ENCODE results near the gene SLC24A4. TPM values are rescaled to one million over a fixed set of nuclear protein-coding genes. Genes with fewer than 3 reads are reported as not detected.

The SLC24A4 gene
- total and polyA plus RNA-seq, 2 donors (not counting 3 experiments of a cell fraction or from before 2014, with no cell fraction given), result 0.07 to 0.08 TPM

DNA sequence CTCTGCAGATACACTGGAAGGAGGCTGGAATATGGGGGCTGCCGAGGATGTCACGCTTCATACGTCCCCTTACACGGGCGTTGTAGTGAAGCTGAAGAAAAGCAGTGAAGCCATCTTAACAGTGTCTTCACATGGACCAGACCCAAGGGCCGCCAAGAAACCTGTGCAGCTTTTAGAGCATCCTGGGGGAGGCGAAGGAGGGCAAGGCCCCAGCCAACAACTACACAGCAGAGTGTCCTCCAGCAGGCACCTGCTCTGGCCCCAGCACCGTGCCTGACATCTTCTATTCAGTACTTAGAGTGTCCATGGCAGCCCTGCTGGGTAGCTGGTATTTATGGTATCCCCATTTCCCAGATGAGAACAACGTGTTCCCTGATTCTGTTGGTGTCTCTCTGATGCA lies 141.8 kb downstream of the SLC24A4 start:
- no peak overlapping the region for H3K9ac ChIP-seq (replicated peaks; ENCODE audit: extremely low read depth, insufficient read depth, low read length)
- FAIRE-seq (no peak), DNase-seq (ENCODE audit: low read depth, low spot score) (no peak)
- no peaks in the 10 kb centered on the region for H3K9me1 ChIP-seq (replicated peaks; ENCODE audit: control insufficient read depth, extremely low read depth, insufficient read depth, low read length)
- H3K27me3 ChIP-seq (ENCODE audit: control insufficient read depth in 2 of 2, insufficient read depth in 2 of 2, low read length in 2 of 2), result peaks cover 0 to 2% of the 10 kb centered on the region in 2 experiments
- H3K4me3 ChIP-seq (replicated peaks in 1 of 3; ENCODE audit: insufficient read depth in 1 of 3, low read depth in 1 of 3, low read length in 3 of 3), result no peak overlapping the region
- no peak overlapping the region for H3K27ac ChIP-seq (ENCODE audit: insufficient read depth, low read depth, low read length)
- ChIA-PET POLR2A (no interaction called here), CTCF (no interaction called here)
- BruUV-seq (replicated peaks), result no TSS peak
- TF ChIP-seq POLR2AphosphoS5 (IDR thresholded peaks at IDR 0.05; ENCODE audit: insufficient read depth, low read depth, low read length) (no peak), FOS (IDR thresholded peaks at IDR 0.05; ENCODE audit: borderline replicate concordance, insufficient read depth, low read length) (no peak), MYC (IDR thresholded peaks at IDR 0.05; ENCODE audit: low read depth, low read length) (no peak)
- TF ChIP-seq, protein P1, sequence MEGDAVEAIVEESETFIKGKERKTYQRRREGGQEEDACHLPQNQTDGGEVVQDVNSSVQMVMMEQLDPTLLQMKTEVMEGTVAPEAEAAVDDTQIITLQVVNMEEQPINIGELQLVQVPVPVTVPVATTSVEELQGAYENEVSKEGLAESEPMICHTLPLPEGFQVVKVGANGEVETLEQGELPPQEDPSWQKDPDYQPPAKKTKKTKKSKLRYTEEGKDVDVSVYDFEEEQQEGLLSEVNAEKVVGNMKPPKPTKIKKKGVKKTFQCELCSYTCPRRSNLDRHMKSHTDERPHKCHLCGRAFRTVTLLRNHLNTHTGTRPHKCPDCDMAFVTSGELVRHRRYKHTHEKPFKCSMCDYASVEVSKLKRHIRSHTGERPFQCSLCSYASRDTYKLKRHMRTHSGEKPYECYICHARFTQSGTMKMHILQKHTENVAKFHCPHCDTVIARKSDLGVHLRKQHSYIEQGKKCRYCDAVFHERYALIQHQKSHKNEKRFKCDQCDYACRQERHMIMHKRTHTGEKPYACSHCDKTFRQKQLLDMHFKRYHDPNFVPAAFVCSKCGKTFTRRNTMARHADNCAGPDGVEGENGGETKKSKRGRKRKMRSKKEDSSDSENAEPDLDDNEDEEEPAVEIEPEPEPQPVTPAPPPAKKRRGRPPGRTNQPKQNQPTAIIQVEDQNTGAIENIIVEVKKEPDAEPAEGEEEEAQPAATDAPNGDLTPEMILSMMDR (IDR thresholded peaks at IDR 0.05; ENCODE audit: extremely low read depth in 1 of 2, insufficient read depth in 1 of 2, low read depth in 1 of 2, low read length in 2 of 2), result no peak
- H4K20me1 ChIP-seq (replicated peaks; ENCODE audit: control insufficient read depth, extremely low read depth, insufficient read depth, low read length), result no peaks in the 10 kb centered on the region
- H3K36me3 ChIP-seq (ENCODE audit: control insufficient read depth in 2 of 2, extremely low read depth in 1 of 2, insufficient read depth in 2 of 2, low read length in 2 of 2), result no peaks in the 10 kb centered on the region
- intact Hi-C loops (cut with micrococcal nuclease) (no loop called here), dilution Hi-C loops (cut with MboI; ENCODE audit: extremely low pct_ligation_motif_present, low sequenced_read_pairs) (no loop called here)
- no peaks in the 10 kb centered on the region for H3K9me3 ChIP-seq (replicated peaks; ENCODE audit: control insufficient read depth, insufficient read depth, low read length)
- H2AFZ ChIP-seq (ENCODE audit: low read depth, low read length), result no peak overlapping the region
- H3K4me1 ChIP-seq (ENCODE audit: control insufficient read depth, extremely low read depth, insufficient read depth, low read length), result peaks cover 22% of the 10 kb centered on the region
- no peaks in the 10 kb centered on the region for H3K79me2 ChIP-seq (ENCODE audit: control insufficient read depth, insufficient read depth, low read length)
- no peak overlapping the region for H3K4me2 ChIP-seq (ENCODE audit: insufficient read depth, low read length)

DNA sequence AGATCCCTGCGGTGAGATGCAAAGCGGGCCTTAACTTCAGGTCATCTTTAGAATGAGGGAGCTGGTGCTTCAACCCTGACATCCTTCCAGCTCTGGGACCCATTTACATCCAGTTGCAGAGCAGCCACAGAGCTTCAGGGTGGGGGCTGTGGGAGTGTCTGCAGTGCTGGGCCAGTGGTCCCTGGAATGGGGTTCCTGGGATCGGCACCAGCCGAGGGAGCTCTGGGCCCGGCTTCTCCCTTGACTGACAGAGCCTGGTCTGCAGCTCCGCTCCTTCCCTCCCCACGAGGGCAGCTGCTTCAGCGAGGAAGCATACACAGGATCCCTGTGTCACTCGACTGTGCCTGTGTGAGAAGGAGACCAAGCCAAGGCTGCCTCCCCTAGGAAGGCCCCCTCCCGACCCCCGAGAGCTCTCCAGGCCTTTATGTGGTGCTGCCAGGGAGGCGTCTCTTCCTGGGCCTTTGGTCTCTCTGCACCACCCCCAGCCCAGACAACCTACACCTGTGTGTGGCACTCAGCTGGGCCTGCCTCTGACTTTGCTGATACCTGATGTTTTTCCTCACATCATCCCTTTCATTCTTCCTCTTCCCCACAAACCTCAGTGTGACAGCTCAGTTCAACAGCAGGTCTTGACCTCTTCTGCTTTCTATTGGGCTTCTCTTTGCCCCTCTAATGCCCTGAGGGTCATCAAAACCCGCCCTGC lies 142.5 kb downstream of the SLC24A4 start:
- ChIA-PET POLR2A (no interaction called here), CTCF (no interaction called here)
- Histone ChIP-seq H3K79me2 (ENCODE audit: control insufficient read depth, insufficient read depth, low read length) (no peaks in the 10 kb centered on the region), H3K9me3 (replicated peaks; ENCODE audit: control insufficient read depth, insufficient read depth, low read length) (no peaks in the 10 kb centered on the region), H2AFZ (ENCODE audit: low read depth, low read length) (no peak overlapping the region), H3K4me1 (ENCODE audit: control insufficient read depth, extremely low read depth, insufficient read depth, low read length) (peaks cover 14% of the 10 kb centered on the region), H3K36me3 (ENCODE audit: control insufficient read depth in 2 of 2, extremely low read depth in 1 of 2, insufficient read depth in 2 of 2, low read length in 2 of 2) (no peaks in the 10 kb centered on the region), H3K27ac (ENCODE audit: insufficient read depth, low read depth, low read length) (no peak overlapping the region), H3K4me2 (ENCODE audit: insufficient read depth, low read length) (no peak overlapping the region), H3K4me3 (replicated peaks in 1 of 3; ENCODE audit: insufficient read depth in 1 of 3, low read depth in 1 of 3, low read length in 3 of 3) (no peak overlapping the region), H4K20me1 (replicated peaks; ENCODE audit: control insufficient read depth, extremely low read depth, insufficient read depth, low read length) (no peaks in the 10 kb centered on the region), H3K9me1 (replicated peaks; ENCODE audit: control insufficient read depth, extremely low read depth, insufficient read depth, low read length) (no peaks in the 10 kb centered on the region), H3K27me3 (ENCODE audit: control insufficient read depth in 2 of 2, insufficient read depth in 2 of 2, low read length in 2 of 2) (peaks cover 0 to 2% of the 10 kb centered on the region in 2 experiments), H3K9ac (replicated peaks; ENCODE audit: extremely low read depth, insufficient read depth, low read length) (no peak overlapping the region)
- intact Hi-C loops (cut with micrococcal nuclease), result no loop called here
- BruUV-seq (replicated peaks), result no TSS peak
- dilution Hi-C loops (cut with MboI; ENCODE audit: extremely low pct_ligation_motif_present, low sequenced_read_pairs), result no loop called here
- TF ChIP-seq GATA2 (IDR thresholded peaks at IDR 0.05; ENCODE audit: insufficient read depth, insufficient read length, low read depth, low read length) (no peak), MYC (IDR thresholded peaks at IDR 0.05; ENCODE audit: low read depth, low read length) (no peak), POLR2AphosphoS5 (IDR thresholded peaks at IDR 0.05; ENCODE audit: insufficient read depth, low read depth, low read length) (no peak), POLR2A (IDR thresholded peaks at IDR 0.05; ENCODE audit: low read depth, low read length) (no peak), EZH2 (IDR thresholded peaks at IDR 0.05; ENCODE audit: borderline replicate concordance, low read depth, low read length, severe bottlenecking) (no peak), FOS (IDR thresholded peaks at IDR 0.05; ENCODE audit: borderline replicate concordance, insufficient read depth, low read length) (no peak), JUN (IDR thresholded peaks at IDR 0.05; ENCODE audit: borderline replicate concordance, insufficient read depth, insufficient read length, low read depth) (no peak)
- TF ChIP-seq, protein P2, sequence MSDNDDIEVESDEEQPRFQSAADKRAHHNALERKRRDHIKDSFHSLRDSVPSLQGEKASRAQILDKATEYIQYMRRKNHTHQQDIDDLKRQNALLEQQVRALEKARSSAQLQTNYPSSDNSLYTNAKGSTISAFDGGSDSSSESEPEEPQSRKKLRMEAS (IDR thresholded peaks at IDR 0.05; ENCODE audit: insufficient read depth, insufficient read length), result no peak
- TF ChIP-seq, protein P1 (IDR thresholded peaks at IDR 0.05; ENCODE audit: extremely low read depth in 1 of 2, insufficient read depth in 1 of 2, low read depth in 1 of 2, low read length in 2 of 2), result no peak
- no peak for FAIRE-seq
- DNase-seq (ENCODE audit: low read depth, low spot score), result no peak

All from endothelial cell of umbilical vein (primary cell).